Coronary artery (tissue), 2 donors: Measurements from ENCODE around the gene LSAMP.

Experiments
- DNase-seq: peaks from one replicate; pipeline ENCODE4 v3.0.0-alpha.2; 2017; ENCODE audit warnings: low spot score
- H3K27ac ChIP-seq, 2 donors: fragments of 200-600 bp; sonication (generic); one replicate each; pipeline ENCODE4 v1.5.1; 2016 to 2019
- H3K4me3 ChIP-seq: fragments of 200-600 bp; sonication (generic); 2 replicates; pipeline ENCODE4 v1.5.1; 2016; ENCODE audit warnings: mild to moderate bottlenecking, moderate library complexity
- CTCF ChIP-seq: fragments of 200-600 bp; sonication (generic); IDR thresholded peaks from one replicate; pipeline ENCODE4 v1.5.1; 2019; ENCODE audit warnings: antibody characterized with exemption

Gene LSAMP

GRCh38 chr3:116045314-116045713 is 400.0 kb downstream of the LSAMP start:
- H3K27ac ChIP-seq, result no peak overlapping the region
- TF ChIP-seq CTCF, result no peak
- H3K4me3 ChIP-seq, result no peak overlapping the region
- no peak for DNase-seq

- H3K27ac ChIP-seq, result no peak overlapping the region
- TF ChIP-seq CTCF, result no peak
- no peak overlapping the region for H3K4me3 ChIP-seq
- no peak for DNase-seq
These were observed 405.1 kb downstream of the LSAMP start for GRCh38 chr3:116040152-116040551.

- DNase-seq, result no peak
- H3K27ac ChIP-seq, result no peak overlapping the region
- no peak overlapping the region for H3K4me3 ChIP-seq
- no peak for TF ChIP-seq CTCF
These were observed 405.7 kb downstream of the LSAMP start for GRCh38 chr3:116039651-116039985.

GRCh38 chr3:116038968-116039650 is 406.2 kb downstream of the LSAMP start:
- Histone ChIP-seq H3K27ac (no peak overlapping the region), H3K4me3 (no peak overlapping the region)
- no peak for TF ChIP-seq CTCF
- DNase-seq, result no peak

DNA sequence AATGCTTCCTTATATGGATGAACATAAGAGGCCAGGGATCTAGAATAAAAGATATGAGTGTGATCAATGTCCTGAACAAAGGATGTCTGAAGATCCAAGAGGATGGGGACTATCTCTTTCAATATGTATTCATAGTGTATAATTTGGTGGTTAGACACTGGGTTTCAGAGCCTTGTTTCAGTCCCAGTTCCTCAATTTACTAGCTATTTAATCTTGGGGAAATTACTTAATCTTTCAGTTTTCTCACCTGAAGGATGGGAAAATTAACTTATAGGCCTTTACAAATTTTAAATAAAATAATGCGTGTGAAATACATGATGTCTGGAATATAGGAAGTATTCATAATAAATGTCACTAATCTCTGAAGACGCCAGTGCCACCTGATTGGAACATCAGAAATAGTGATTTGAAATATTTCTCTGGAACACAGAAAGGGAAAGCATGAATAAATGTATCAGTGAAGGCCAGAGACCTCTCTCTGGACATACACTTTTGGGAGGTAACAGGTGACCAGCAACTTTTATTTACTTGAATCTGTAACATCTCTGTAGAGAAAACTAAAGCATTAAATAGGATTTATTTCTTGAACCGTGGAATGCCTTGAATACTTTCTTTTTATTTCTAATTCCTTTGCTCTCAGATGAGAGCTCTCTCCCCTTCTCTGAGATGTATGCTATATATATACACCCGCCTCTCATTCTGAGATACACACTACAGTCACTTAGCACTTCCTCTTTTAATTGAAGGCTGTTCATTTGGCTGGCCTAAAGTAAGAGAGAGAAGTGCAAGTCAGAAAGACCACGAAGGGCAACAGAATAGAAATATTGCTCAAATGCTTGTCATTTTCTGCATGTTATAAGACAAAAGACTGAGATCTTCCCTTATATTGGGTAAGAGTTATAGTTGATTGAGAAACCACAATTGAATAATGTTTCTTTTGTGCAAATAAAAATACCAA is 407.1 kb downstream of the LSAMP start:
- no peak for TF ChIP-seq CTCF
- no peak for DNase-seq
- H3K27ac ChIP-seq, result no peak overlapping the region

DNA sequence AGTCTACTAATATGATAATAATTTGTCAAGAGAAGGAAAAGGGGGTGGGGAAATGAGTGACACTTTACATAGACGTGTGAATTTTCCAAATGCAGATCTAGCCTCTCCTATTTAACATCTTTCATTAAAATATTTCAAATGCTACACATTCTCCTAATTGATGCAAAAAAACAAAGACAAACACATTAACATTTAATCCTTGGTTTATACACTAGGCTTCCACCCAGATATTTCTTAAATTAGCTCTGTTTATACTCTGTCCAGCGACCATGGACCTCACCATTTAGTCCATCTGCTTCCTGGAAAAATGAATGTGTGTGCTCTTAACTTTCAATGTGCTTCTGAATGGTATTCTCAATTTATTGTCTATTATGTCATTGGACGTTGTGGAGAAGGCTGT is 409.9 kb downstream of the LSAMP start:
- Histone ChIP-seq H3K27ac (no peak overlapping the region), H3K4me3 (no peak overlapping the region)
- TF ChIP-seq CTCF, result no peak
- no peak for DNase-seq

More for the DNA sequence above, 407.1 kb downstream of the LSAMP start:
- H3K4me3 ChIP-seq, result no peak overlapping the region
